Activated CD8-positive, alpha-beta memory T cell treated with anti-CD3 and anti-CD28 coated beads, Interleukin-2, amount 50 U/mL, for 4 hours (primary cell): ENCODE results near the gene DEFB129.
"Not testable (repeated sequence)": the region's sequence is repeated elsewhere in the genome, so short reads cannot be mapped to it uniquely, and the experiment has no call there.

ENCODE experiments used
- DNase-seq: peaks from one replicate; pipeline ENCODE4 v3.0.0-alpha.2; 2020

Gene DEFB129

DNA sequence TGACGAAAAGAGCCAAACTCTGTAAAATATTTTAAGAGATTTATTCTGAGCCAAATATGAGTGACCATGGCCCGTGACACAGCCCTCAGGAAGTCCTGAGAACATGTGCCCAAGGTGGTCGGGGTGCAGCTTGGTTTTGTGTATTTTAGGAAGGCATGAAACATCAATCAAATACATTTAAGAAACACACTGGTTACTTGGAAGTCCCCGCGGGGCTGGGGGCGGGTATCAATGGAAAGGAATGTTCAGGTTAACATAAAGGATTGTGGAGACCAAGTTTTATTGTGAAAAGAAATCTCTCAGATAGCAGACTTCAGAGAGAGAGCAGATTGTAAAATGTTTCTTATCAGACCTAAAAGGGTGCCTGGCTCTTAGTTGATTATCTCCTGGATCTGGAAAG lies 26.4 kb downstream of the DEFB129 start:
- not testable (repeated sequence) for DNase-seq

DNA sequence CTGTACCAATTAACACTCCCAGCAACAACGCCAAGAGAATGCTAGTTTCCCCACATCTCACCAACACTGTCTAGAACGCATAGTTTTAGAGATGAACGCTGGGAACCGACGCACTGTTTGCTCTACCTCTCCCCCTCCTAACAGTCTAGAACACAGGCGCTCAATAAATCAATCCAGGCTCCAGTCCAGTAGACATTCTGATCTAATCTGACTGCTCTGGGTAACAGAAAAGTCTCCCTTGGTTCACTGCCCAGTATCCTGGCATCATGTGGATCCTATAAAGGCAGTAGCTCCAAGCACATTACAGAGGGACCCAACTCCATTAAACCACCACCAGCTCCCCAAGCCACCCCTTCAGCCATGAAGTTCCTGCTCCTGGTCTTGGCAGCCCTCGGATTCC lies 30.4 kb downstream of the DEFB129 start, which contains the start of gene DEFB132:
DEFB132 (plus strand) TSS at position 306 of the 400 bp plus-strand sequence; CDS start at position 361, 55 bp downstream.
- DNase-seq, result no peak

DNA sequence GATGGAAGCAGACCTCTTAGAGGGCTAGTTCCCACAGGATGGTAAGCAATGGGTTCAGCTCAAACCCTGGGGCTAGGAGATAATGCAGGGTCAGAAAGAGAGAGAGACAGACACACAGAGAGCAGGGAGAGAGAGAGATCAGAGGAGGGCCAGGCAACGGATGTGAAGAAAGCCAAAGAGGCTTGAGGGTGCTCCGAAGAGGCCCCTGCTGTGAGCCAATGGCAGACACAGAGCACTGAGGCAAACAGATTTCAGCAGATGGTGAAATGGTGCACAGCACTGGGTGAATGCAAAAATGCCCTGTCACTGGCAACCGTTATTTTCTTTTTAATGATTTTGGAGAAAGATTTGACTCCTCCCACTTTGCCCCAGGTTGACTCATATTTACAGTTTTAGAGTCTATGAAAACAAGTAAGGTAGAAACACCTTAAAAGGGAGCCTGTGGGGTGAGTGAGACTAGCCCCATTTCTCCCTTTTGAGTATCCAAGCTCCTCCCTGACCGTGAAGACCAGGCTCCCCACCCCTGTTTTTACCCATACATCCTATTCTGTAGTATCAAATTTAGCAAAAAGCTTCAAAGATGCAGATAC lies 31.3 kb downstream of the DEFB129 start:
- DNase-seq, result no peak

DNA sequence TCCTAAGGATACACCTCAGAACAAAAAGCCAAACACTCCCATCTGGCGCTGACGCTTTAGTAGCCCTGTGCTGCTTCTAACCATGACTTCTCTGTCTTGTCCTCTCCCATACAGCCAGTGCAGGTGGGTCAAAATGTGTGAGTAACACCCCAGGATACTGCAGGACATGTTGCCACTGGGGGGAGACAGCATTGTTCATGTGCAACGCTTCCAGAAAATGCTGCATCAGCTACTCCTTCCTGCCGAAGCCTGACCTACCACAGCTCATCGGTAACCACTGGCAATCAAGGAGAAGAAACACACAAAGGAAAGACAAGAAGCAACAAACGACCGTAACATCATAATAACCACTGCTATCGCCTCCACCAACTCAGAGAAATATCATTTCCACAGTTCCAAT lies 31.9 kb downstream of the DEFB129 start:
- no peak for DNase-seq

DNA sequence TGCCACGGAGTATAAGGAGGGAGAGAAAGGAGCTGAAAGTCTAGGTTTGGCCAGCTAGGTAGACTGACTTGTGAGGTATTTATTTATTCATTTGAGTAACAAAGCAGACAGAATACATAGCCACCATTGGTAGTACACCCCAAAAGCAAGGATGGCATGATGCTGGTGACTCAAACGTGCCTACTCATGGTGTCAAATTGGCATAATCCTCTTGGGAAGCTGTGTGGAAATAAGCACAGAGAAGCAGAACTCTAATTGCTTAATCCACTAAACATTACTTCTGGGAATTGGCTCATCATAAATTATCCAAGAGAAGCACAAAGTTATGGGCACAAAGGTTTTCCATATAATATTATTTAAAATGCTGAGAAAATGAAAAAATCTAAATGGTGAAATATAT lies 32.9 kb downstream of the DEFB129 start:
- no peak for DNase-seq

DNA sequence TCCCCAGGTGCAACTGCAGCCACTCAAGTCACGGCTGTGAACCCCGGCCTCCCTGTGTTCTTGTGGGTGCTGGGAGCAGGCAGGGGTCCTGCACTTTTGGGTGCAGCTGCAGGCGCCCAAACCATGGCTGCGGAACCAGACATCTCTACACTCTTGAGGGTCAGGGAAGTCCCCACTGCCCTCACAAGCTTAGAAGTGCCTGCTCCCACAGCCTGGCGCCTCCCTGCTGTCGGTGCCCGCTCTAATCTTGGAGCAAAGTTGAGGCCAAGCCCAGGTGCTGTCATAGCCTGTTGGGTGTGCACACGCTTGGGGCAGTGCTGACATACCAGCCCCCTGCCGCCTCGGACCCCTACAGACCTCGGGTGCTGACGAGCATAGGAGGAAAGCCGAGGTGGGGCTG lies 36.6 kb downstream of the DEFB129 start:
- DNase-seq, result no peak

DNA sequence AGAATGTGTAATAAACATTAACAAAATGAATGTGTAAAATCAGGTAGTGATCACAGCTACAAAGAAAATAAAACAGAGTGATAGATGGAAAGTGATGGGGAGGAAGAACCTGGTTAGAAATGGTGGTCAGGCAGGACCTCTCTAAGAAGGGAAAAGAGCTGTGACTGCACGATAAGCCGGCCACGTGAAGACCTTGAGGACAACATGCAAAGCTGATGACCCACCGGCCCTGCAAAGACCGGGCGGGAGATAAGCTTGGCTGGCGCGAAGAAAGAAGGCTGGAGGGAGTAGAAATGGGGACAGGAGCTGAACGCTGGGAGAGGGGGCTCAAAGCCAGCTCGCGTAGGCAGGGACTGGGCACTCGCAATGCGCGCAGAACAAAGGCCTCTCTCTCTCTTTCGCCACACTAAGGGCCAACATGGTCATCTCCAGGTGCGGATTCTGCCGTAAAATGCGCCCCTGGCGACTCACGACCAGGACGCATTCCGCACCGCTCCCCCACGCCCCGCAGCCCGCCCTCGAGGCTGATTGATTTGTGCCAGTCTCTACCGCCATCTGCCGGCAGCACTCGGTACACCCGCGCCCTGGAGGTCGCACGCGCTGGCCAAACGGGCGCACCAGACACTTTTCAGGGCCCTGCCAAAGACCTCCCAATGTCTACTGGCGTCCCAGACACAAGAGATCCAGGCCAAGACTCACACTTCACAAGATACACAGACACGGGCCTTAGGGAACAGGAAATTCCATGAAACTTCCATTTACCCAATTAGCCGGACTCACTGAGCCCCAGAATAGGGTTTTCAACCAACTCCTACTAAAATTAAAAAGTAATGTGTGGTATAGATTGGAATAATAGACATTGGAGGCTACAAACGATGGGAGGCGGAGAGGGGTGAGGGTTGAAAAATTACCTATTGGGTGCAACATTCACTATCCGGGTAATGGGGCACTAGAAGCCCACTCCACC lies 39.8 kb downstream of the DEFB129 start:
- peak; percentile 91 for DNase-seq

DNA sequence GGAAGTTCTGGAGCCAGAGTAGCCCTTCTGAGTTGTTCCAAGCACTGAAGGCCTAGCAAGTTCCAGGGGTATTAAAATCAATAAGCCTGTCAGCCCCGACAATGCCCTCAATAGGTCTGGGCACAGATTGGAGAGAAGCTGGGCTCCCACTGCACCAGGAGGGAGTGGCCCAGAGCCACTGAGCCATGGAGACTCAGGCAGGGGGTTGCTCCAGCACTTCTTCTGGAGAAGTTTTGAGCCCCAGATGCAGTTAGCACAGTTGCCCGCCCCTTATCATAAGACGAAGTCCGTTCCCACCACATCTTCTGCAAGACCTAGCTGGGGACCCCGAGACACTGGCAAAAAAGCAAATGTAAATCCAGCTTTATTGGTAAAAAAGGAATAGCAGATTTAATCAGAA lies 43.5 kb downstream of the DEFB129 start:
- no peak for DNase-seq

DNA sequence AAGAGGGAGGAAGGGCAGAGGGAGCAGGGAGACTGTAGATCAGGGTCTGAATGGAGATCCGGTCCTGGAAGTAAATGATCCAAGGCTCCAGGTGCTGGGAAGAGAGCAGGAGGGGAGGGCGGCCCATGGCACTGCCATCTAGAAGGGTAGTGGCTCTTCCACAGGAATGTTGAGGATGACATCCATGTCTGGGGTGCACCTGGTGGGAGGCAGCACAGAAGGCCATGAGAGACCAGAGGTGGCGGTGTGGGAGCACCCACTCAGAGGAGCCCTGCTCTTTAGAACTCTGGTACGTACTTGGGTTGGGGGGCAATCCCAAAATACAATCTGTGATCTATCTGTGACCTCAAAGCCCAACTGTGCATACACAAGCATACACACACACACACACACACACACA lies 44.0 kb downstream of the DEFB129 start:
- no peak for DNase-seq

DNA sequence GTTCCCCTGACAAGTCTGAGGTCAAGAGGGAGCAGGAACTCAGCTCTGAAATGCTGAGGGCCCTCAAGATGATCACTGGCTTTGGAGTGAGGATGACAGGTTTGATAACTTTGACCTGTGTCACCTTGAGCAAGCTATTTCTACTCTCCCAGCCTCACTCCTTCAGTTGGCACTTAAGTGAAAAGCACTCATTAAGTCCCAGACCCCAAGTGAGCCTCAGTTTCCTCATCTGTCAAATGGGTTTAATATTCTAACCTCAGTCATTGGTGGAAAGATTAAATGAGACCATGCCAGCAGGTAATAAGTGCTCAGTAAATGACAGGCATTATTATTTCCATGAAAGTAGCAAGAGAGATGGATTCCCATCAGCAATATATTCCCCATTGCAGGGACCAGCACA lies 44.5 kb downstream of the DEFB129 start:
- DNase-seq, result no peak

DNA sequence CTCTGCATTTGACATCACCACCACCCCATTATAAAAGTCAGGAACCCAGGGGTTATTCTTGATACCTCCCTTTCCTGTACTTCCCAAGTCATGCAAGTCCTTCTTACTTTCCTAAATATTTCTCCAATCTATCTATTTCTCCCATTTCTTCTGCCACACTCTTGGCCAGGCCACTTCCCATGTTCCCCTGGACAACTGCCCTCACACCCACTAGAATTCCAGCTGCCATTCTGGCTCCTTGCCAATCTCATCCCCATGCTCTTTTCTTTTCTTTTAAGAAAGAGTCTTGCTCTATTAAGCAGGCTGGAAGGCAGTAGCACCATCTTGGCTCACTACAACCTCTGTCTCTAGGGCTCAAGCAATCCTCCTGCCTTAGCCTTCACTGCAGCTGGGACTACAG lies 45.7 kb downstream of the DEFB129 start:
- DNase-seq, result no peak

DNA sequence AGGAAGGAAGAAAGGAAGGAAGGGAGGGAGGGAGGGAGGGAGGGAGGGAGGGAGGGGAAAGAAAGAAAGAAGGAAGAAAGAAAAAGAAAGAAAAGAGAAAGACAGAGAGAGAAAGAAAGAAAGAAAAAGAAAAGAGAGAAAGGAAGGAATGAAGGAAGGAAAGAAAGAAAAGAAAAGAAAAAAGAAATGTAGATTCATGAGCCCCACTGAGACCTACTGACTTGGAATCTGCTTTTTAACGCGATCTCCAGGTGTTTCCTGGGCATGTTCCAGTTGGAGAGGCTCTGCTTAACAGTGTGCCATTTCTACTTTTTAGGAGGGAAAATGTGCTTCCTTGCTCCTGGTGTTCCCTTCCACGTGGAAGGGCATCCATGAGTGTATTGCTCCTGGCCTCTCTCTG lies 46.8 kb downstream of the DEFB129 start:
- DNase-seq, result no peak

DNA sequence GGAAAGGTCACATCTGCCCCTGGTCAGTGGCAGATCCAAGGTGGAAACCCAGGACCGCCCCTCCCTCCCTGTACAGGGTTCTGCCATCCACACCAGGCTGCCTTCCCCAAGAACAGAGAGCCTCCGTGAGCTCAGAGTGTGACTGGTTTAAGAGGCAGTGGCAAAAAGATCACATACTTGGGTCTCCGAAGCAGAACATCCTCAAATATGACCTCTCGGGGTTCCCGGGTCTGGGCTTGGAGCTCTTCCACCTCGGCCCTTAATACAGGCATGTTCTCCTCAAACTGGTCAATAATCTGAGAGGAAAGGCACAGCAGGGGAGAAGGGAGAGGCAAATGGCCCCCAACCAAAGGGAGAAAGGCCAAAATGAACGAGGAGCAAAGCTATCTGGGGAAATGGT lies 48.7 kb downstream of the DEFB129 start:
- DNase-seq, result no peak

DNA sequence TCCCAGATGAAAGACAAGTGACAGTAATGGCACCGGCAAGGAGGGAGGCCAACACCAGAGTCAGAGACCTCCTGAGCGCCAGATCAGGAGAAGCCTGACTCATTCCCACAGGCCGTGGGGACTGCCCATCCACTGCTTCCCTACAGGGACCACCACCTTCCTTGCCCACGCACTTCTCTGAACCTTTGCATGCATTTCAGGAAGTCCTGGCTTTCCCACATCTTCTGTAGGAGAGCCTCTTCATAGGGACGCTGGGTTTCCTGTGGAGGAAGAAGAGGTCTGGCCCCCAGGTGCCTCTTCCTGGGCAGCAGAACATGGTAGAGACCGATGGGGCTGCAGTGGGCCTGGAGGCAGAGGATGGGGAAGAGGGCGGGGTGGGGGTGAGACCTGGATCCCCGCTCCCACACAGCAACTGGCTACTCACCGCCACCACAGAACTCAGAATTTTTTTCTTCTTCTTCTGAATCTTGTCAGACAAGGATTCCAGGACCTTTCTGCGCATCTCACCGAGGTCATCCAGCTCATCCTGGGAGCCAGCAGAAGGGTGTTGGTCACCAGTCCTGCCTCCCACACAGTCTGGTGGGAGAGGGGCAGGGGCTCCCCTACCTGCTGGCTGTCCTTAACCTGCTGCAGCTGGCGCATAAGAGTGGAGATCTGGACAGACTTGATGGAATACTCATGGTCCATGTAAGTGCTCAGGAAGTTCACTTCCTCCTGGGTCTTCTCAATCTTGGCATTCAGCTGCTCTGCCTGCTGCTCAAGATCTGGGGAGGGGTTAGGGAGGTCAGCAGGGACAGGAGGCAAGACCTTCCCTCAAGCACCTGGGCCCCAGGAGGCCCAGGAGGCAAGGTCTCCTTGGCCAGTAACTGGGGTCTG lies 49.8 kb downstream of the DEFB129 start:
- no peak for DNase-seq

DNA sequence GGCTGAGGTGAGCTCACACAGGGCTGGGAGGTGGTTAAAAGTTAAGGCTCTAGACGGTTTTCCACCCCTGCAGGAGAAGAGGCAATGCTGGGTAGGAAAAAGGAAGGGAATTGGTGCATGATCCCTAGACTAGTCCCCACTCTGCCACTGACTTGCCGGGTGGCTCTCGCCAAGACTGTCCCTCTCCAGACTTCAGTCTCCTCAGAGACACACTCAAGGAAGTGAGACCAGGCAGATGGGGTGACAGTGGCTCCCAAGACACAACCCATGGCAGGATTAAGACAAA lies 50.4 kb downstream of the DEFB129 start:
- no peak for DNase-seq

DNA sequence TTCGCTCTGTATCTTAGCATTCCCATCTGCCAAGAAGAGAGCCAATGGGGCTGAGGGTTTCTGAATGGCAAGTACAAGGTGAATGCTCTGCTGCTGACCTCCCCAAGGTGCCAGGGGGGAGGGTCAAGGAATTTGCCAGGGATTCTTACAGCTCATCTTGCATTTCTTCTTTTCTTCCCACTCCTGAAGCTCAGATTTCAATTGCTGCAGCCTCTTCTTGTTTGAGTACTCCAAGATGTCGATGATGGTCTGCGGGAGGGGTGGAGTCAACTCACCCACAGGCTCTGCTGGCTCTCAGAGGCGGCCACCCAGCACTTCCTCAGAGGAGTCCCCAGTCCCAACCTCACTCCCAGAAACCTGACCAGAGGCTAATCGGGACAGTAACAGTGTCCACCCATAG lies 51.1 kb downstream of the DEFB129 start:
- DNase-seq, result no peak

DNA sequence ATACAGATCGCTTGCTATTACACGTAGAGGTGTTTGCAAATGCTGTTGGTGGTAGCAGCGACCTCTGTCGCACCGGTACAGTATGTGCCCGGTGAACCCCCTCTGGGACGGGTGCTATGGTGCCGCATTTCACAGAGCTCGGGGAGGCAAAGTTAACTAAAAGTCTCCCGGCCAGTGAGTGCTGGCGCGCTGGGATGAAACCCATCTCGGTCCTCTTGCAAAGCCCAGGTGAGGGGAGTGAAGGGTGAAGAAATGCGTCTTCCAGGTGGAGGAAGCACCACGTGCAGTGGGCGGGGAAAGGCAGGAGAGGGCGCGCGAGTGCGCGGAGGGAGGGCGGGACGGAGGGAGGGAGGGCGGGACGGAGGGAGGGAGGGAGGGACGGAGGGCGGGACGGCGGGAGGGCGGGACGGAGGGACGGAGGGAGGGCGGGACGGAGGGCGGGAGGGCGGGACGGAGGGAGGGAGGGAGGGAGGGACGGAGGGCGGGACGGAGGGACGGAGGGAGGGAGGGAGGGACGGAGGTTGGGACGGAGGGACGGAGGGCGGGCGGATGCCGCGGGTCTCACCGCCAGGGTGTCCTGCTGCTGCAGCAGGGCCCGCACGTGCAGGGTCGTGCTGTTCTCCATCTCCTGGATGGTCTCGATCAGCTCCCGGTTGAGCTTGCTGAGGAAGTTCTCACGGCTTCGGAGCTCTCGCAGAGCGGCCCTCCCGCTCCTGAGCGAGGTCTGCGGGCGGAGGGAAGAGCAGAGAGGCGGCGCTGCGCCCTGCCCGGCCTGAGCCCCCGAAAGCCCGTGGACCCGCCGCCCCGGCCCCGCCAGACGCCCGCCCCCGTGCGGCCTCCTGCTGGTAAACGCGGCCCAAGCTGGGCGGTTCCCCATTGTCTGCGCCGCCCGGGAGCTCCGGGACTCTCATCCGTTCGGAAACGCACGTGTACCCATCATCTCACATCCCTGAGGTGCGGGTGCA lies 51.8 kb downstream of the DEFB129 start:
- no peak for DNase-seq
